ENCODE results near the gene KNSTRN. TPM values are rescaled to one million over a fixed set of nuclear protein-coding genes. Genes with fewer than 3 reads are reported as not detected.

Gene KNSTRN
- total and polyA plus RNA-seq, 2 of the 13 experiments (the other 11 are each of a cell fraction or from before 2014, with no cell fraction given), result 20.3 to 62.3 TPM

DNA sequence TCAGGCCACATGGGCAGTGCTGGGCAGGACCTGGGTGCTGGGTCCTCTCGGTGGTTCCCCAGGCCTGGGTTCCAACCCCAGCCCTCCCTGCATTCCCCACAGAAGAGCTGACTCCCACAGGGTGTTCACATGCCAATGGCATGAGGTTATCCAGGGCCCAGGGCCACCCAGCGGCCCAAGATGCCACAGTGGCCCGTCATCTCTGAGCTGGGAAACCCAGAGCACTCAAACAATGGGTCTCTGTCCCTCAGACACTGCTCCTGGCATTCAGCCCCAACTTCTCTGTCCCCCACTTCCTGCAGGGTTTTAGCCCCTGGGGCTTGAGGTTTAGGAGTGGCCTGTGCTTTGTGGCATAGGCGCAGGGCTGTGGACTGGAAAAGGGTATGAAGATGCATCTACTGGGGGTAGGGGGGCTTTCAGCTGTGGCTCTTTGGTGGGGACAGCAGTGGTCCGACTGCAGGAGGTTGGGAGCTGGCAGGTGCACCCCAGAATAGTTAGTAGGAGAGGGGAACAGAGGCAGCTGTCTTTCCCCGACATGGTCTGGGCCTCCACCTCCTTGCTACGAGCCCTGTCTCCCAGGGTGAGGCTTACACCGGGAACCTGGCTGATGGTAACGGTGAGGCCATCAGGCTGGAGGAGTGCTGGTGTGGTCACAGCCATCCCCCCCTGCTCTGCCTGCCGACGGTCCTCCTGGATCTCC lies 43.5 kb upstream of the KNSTRN start (continued):
- TF ChIP-seq ZMYM2 (CRISPR knock-in tag; IDR thresholded peaks at IDR 0.05) (no peak), ZNF879 (CRISPR knock-in tag; IDR thresholded peaks at IDR 0.05) (no peak), DMTF1 (CRISPR knock-in tag; IDR thresholded peaks at IDR 0.05) (no peak), ZNF878 (CRISPR knock-in tag; IDR thresholded peaks at IDR 0.05) (no peak), U2AF1 (optimal IDR thresholded peaks at IDR 0.05; ENCODE audit: low read depth, low read length) (no peak), ELK4 (CRISPR knock-in tag; IDR thresholded peaks at IDR 0.05; ENCODE audit: borderline replicate concordance) (no peak), RXRA (CRISPR knock-in tag; IDR thresholded peaks at IDR 0.05) (no peak), KDM5A (IDR thresholded peaks at IDR 0.05; ENCODE audit: borderline replicate concordance, low read length) (no peak), SP5 (CRISPR knock-in tag; IDR thresholded peaks at IDR 0.05; ENCODE audit: borderline replicate concordance, low read depth) (no peak), LCORL (IDR thresholded peaks at IDR 0.05) (no peak), LCORL (CRISPR knock-in tag; IDR thresholded peaks at IDR 0.05) (no peak), TCF12 (IDR thresholded peaks at IDR 0.05) (no peak), TCF12 (CRISPR knock-in tag; IDR thresholded peaks at IDR 0.05) (no peak)
- TF ChIP-seq, protein P1, sequence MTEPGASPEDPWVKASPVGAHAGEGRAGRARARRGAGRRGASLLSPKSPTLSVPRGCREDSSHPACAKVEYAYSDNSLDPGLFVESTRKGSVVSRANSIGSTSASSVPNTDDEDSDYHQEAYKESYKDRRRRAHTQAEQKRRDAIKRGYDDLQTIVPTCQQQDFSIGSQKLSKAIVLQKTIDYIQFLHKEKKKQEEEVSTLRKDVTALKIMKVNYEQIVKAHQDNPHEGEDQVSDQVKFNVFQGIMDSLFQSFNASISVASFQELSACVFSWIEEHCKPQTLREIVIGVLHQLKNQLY (CRISPR knock-in tag; IDR thresholded peaks at IDR 0.05), result no peak
- TF ChIP-seq, protein P2, sequence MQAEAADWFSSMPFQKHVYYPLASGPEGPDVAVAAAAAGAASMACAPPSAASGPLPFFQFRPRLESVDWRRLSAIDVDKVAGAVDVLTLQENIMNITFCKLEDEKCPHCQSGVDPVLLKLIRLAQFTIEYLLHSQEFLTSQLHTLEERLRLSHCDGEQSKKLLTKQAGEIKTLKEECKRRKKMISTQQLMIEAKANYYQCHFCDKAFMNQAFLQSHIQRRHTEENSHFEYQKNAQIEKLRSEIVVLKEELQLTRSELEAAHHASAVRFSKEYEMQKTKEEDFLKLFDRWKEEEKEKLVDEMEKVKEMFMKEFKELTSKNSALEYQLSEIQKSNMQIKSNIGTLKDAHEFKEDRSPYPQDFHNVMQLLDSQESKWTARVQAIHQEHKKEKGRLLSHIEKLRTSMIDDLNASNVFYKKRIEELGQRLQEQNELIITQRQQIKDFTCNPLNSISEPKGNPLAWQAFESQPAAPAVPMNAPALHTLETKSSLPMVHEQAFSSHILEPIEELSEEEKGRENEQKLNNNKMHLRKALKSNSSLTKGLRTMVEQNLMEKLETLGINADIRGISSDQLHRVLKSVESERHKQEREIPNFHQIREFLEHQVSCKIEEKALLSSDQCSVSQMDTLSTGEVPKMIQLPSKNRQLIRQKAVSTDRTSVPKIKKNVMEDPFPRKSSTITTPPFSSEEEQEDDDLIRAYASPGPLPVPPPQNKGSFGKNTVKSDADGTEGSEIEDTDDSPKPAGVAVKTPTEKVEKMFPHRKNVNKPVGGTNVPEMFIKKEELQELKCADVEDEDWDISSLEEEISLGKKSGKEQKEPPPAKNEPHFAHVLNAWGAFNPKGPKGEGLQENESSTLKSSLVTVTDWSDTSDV (CRISPR knock-in tag; IDR thresholded peaks at IDR 0.05), result no peak
